ENCODE results near the gene QRFP.

Gene QRFP

GRCh38 chr9:130904070-130905044 is 7.7 kb upstream of the QRFP start:
- no peak for DNase-seq (ENCODE audit: low read depth)

GRCh38 chr9:130903194-130904069 is 6.8 kb upstream of the QRFP start:
- DNase-seq (ENCODE audit: low read depth): no peak

- DNase-seq (ENCODE audit: low read depth): no peak
Observed at GRCh38 chr9:130902204-130903185, 5.9 kb upstream of the QRFP start.

- DNase-seq (ENCODE audit: low read depth): no peak
Observed at GRCh38 chr9:130901498-130902203, 5.0 kb upstream of the QRFP start.

- DNase-seq (ENCODE audit: low read depth): no peak
Observed at GRCh38 chr9:130900701-130901497, 4.3 kb upstream of the QRFP start.

GRCh38 chr9:130899051-130899748 is 2.6 kb upstream of the QRFP start:
- no peak for DNase-seq (ENCODE audit: low read depth)

- no peak for DNase-seq (ENCODE audit: low read depth)
Observed at GRCh38 chr9:130898552-130898852, 1.9 kb upstream of the QRFP start.

GRCh38 chr9:130897848-130898551 is 1.4 kb upstream of the QRFP start:
- no peak for DNase-seq (ENCODE audit: low read depth)

- no peak for DNase-seq (ENCODE audit: low read depth)
Observed at GRCh38 chr9:130897105-130897751, 616 bp upstream of the QRFP start.

- DNase-seq (ENCODE audit: low read depth): no peak
Observed at GRCh38 chr9:130895481-130896232, 955 bp downstream of the QRFP start.

GRCh38 chr9:130895038-130895437 is 1.6 kb downstream of the QRFP start:
- no peak for DNase-seq (ENCODE audit: low read depth)

GRCh38 chr9:130894546-130894945 is 2.1 kb downstream of the QRFP start:
- no peak for DNase-seq (ENCODE audit: low read depth)

GRCh38 chr9:130893341-130894101 is 3.1 kb downstream of the QRFP start:
- DNase-seq (ENCODE audit: low read depth): no peak

- no peak for DNase-seq (ENCODE audit: low read depth)
Observed at GRCh38 chr9:130892477-130893304, 3.9 kb downstream of the QRFP start.

GRCh38 chr9:130891688-130892476 is 4.7 kb downstream of the QRFP start:
- no peak for DNase-seq (ENCODE audit: low read depth)

All from stimulated activated CD8-positive, alpha-beta memory T cell treated with anti-CD3 and anti-CD28 coated beads, Interleukin-12 subunit alpha, Interleukin-12 subunit beta, amount 100 ng/mL, for 1 hour (primary cell).